Measurements from ENCODE around the gene UGT1A8. TPM values are rescaled to one million over a fixed set of nuclear protein-coding genes. Genes with fewer than 3 reads are reported as not detected.

The UGT1A8 gene
- polyA plus RNA-seq, 1 experiment: not detected

GRCh38 chr2:233764264-233764663, 146.8 kb downstream of the UGT1A8 start:
- CTCF ChIA-PET: interaction anchor here (0.6 kb wide), 1 partner anchor 284 kb away, joined by 3 read pairs; no protein-coding TSS in a partner anchor
- TF ChIP-seq, protein P1, sequence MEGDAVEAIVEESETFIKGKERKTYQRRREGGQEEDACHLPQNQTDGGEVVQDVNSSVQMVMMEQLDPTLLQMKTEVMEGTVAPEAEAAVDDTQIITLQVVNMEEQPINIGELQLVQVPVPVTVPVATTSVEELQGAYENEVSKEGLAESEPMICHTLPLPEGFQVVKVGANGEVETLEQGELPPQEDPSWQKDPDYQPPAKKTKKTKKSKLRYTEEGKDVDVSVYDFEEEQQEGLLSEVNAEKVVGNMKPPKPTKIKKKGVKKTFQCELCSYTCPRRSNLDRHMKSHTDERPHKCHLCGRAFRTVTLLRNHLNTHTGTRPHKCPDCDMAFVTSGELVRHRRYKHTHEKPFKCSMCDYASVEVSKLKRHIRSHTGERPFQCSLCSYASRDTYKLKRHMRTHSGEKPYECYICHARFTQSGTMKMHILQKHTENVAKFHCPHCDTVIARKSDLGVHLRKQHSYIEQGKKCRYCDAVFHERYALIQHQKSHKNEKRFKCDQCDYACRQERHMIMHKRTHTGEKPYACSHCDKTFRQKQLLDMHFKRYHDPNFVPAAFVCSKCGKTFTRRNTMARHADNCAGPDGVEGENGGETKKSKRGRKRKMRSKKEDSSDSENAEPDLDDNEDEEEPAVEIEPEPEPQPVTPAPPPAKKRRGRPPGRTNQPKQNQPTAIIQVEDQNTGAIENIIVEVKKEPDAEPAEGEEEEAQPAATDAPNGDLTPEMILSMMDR (IDR thresholded peaks at IDR 0.05; ENCODE audit: low read depth, low read length): no peak
- peak overlapping the region; percentile 75 for H3K27ac ChIP-seq (ENCODE audit: low read depth, low read length)
- POLR2A ChIA-PET: no interaction called here
- peaks cover 3% of the 10 kb centered on the region; the same call in 1 of the 2 replicates for H3K9me3 ChIP-seq (ENCODE audit: control insufficient read depth, insufficient read depth, low read length)
- DNase-seq (ENCODE audit: low read depth, low spot score): peak; percentile 42
- H3K27me3 ChIP-seq (ENCODE audit: control insufficient read depth, insufficient read depth, low read length): no peaks in the 10 kb centered on the region
- no peak overlapping the region for H3K4me3 ChIP-seq (ENCODE audit: low read depth, low read length)

- H3K27me3 ChIP-seq (ENCODE audit: control insufficient read depth, insufficient read depth, low read length): no peaks in the 10 kb centered on the region
- peak overlapping the region; percentile 75 for H3K27ac ChIP-seq (ENCODE audit: low read depth, low read length)
- TF ChIP-seq, protein P1 (IDR thresholded peaks at IDR 0.05; ENCODE audit: low read depth, low read length): no peak
- ChIA-PET POLR2A (no interaction called here), CTCF (no interaction called here)
- no peak for DNase-seq (ENCODE audit: low read depth, low spot score)
- H3K9me3 ChIP-seq (ENCODE audit: control insufficient read depth, insufficient read depth, low read length): peaks cover 3% of the 10 kb centered on the region; the same call in 1 of the 2 replicates
- H3K4me3 ChIP-seq (ENCODE audit: low read depth, low read length): no peak overlapping the region
Observed at GRCh38 chr2:233764761-233765160, 147.3 kb downstream of the UGT1A8 start.

GRCh38 chr2:233766416-233766815, 149.0 kb downstream of the UGT1A8 start:
- Histone ChIP-seq H3K4me3 (ENCODE audit: low read depth, low read length) (no peak overlapping the region), H3K27me3 (ENCODE audit: control insufficient read depth, insufficient read depth, low read length) (no peaks in the 10 kb centered on the region), H3K9me3 (ENCODE audit: control insufficient read depth, insufficient read depth, low read length) (peaks cover 3% of the 10 kb centered on the region; the same call in 1 of the 2 replicates), H3K27ac (ENCODE audit: low read depth, low read length) (no peak overlapping the region)
- no peak for DNase-seq (ENCODE audit: low read depth, low spot score)
- TF ChIP-seq, protein P1 (IDR thresholded peaks at IDR 0.05; ENCODE audit: low read depth, low read length): no peak
- ChIA-PET CTCF (no interaction called here), POLR2A (no interaction called here)

GRCh38 chr2:233768076-233768475, 150.6 kb downstream of the UGT1A8 start:
- POLR2A ChIA-PET: no interaction called here
- CTCF ChIA-PET: no interaction called here

DNA sequence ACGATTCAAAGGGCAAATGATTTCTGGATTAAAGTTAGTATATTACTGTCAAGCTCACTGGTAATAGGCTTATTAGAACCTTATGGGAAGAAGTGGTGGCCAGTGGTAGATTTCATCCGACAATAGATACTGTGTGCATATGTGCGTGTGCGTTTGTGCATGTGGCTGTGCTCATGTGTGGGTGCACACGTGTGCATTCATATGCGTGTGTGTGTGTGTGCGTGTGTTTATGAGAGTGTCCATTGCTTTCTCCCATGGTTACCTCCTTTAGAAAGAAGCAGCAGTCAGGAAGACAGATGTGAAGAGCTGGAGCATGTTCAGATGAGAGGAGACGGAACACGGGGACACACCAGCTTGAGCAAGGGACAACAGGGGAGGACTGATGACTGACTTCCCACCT, 151.8 kb downstream of the UGT1A8 start:
- Histone ChIP-seq H3K27me3 (ENCODE audit: control insufficient read depth, insufficient read depth, low read length) (no peaks in the 10 kb centered on the region), H3K27ac (ENCODE audit: low read depth, low read length) (no peak overlapping the region), H3K9me3 (ENCODE audit: control insufficient read depth, insufficient read depth, low read length) (peaks cover 3% of the 10 kb centered on the region; the same call in 1 of the 2 replicates), H3K4me3 (ENCODE audit: low read depth, low read length) (no peak overlapping the region)
- TF ChIP-seq, protein P1 (IDR thresholded peaks at IDR 0.05; ENCODE audit: low read depth, low read length): no peak
- POLR2A ChIA-PET: no interaction called here
- no peak for DNase-seq (ENCODE audit: low read depth, low spot score)
- CTCF ChIA-PET: no interaction called here

More at GRCh38 chr2:233768076-233768475, 150.6 kb downstream of the UGT1A8 start:
- peaks cover 3% of the 10 kb centered on the region; the same call in 1 of the 2 replicates for H3K9me3 ChIP-seq (ENCODE audit: control insufficient read depth, insufficient read depth, low read length)
- no peak overlapping the region for H3K27ac ChIP-seq (ENCODE audit: low read depth, low read length)
- no peaks in the 10 kb centered on the region for H3K27me3 ChIP-seq (ENCODE audit: control insufficient read depth, insufficient read depth, low read length)
- TF ChIP-seq, protein P1 (IDR thresholded peaks at IDR 0.05; ENCODE audit: low read depth, low read length): no peak
- no peak overlapping the region for H3K4me3 ChIP-seq (ENCODE audit: low read depth, low read length)
- no peak for DNase-seq (ENCODE audit: low read depth, low spot score)

All from AG04450 (cell line).